ENCODE data around the gene IP6K1.
"Not testable (repeated sequence)": the region's sequence is repeated elsewhere in the genome, so short reads cannot be mapped to it uniquely, and the experiment has no call there.

Gene IP6K1

GRCh38 chr3:49771340-49771938 lies 14.9 kb downstream of the IP6K1 start:
- no peak for DNase-seq

- no peak for DNase-seq
Measured at GRCh38 chr3:49769926-49770325, 16.4 kb downstream of the IP6K1 start.

- DNase-seq, result no peak
Measured at GRCh38 chr3:49769286-49769915, 16.9 kb downstream of the IP6K1 start.

GRCh38 chr3:49763981-49764380 lies 22.4 kb downstream of the IP6K1 start:
- DNase-seq, result no peak

- DNase-seq, result no peak
Measured at GRCh38 chr3:49761661-49762060, 24.7 kb downstream of the IP6K1 start.

GRCh38 chr3:49759226-49759625 lies 27.1 kb downstream of the IP6K1 start:
- no peak for DNase-seq

- DNase-seq, result no peak
Measured at GRCh38 chr3:49757197-49757596, 29.1 kb downstream of the IP6K1 start.

GRCh38 chr3:49756036-49756435 lies 30.3 kb downstream of the IP6K1 start:
- no peak for DNase-seq

GRCh38 chr3:49754536-49754935 lies 31.8 kb downstream of the IP6K1 start:
- no peak for DNase-seq

- no peak for DNase-seq
Measured at GRCh38 chr3:49751501-49751900, 34.8 kb downstream of the IP6K1 start.

GRCh38 chr3:49750056-49750455 lies 36.3 kb downstream of the IP6K1 start:
- DNase-seq, result no peak

GRCh38 chr3:49748874-49749273 lies 37.5 kb downstream of the IP6K1 start:
- DNase-seq, result not testable (repeated sequence)

GRCh38 chr3:49747792-49748480 lies 38.4 kb downstream of the IP6K1 start:
- no peak for DNase-seq

- no peak for DNase-seq
Measured at GRCh38 chr3:49745986-49746385, 40.4 kb downstream of the IP6K1 start.

GRCh38 chr3:49740427-49740826 lies 45.9 kb downstream of the IP6K1 start:
- DNase-seq, result no peak

- no peak for DNase-seq
Measured at GRCh38 chr3:49738067-49738713, 48.2 kb downstream of the IP6K1 start.

GRCh38 chr3:49734752-49735151 lies 51.6 kb downstream of the IP6K1 start:
- no peak for DNase-seq

- no peak for DNase-seq
Measured at GRCh38 chr3:49733551-49733950, 52.8 kb downstream of the IP6K1 start.

- DNase-seq, result no peak
Measured at GRCh38 chr3:49732597-49732996, 53.7 kb downstream of the IP6K1 start.

GRCh38 chr3:49729966-49730609 lies 56.3 kb downstream of the IP6K1 start:
- DNase-seq, result no peak

GRCh38 chr3:49727924-49728361 lies 58.4 kb downstream of the IP6K1 start:
- no peak for DNase-seq
